Mesenchymal stem cell (in vitro differentiated cells and primary cell): ENCODE results near the gene DENND2C.

Experiments
- DNase-seq: peaks from one replicate; pipeline ENCODE4 v3.0.0-alpha.2; 2013
- H2AFZ ChIP-seq: one replicate; pipeline ENCODE4 v1.6.1; 2013; ENCODE audit warnings: low read depth, mild to moderate bottlenecking, control low read depth, inconsistent platforms, low read length, moderate library complexity
- H2AK5ac ChIP-seq: 2 replicates; pipeline ENCODE4 v1.6.1; 2013; ENCODE audit warnings: low read length, moderate library complexity, mild to moderate bottlenecking, inconsistent platforms; ENCODE audit not compliant: severe bottlenecking
- H2BK120ac ChIP-seq: one replicate; pipeline ENCODE4 v1.6.1; 2013; ENCODE audit warnings: low read depth, mild to moderate bottlenecking, inconsistent platforms, low read length, moderate library complexity
- H2BK12ac ChIP-seq, 2 experiments: one replicate each; pipeline ENCODE4 v1.6.1; 2013; ENCODE audit warnings: inconsistent platforms in 2 of 2, low read length in 2 of 2, mild to moderate bottlenecking in 2 of 2, moderate library complexity in 2 of 2, control low read depth in 1 of 2
- H2BK15ac ChIP-seq: one replicate; pipeline ENCODE4 v1.6.1; 2013; ENCODE audit warnings: mild to moderate bottlenecking, low read depth, inconsistent platforms; ENCODE audit not compliant: poor library complexity, severe bottlenecking
- H2BK5ac ChIP-seq: 2 replicates; pipeline ENCODE4 v1.6.1; 2013; ENCODE audit warnings: low read depth, mild to moderate bottlenecking, low read length, control low read depth, inconsistent platforms; ENCODE audit not compliant: poor library complexity, severe bottlenecking
- H3K14ac ChIP-seq, 2 experiments: one replicate each; pipeline ENCODE4 v1.6.1; 2013; ENCODE audit warnings: inconsistent platforms in 2 of 2, low read length in 2 of 2, control low read depth in 1 of 2, mild to moderate bottlenecking in 1 of 2, moderate library complexity in 1 of 2
- H3K18ac ChIP-seq, 2 experiments: one replicate each; pipeline ENCODE4 v1.6.1; 2013; ENCODE audit warnings: inconsistent platforms in 2 of 2, low read length in 2 of 2, control low read depth in 1 of 2, low read depth in 1 of 2, mild to moderate bottlenecking in 1 of 2
- H3K23ac ChIP-seq, 2 experiments: one replicate each; pipeline ENCODE4 v1.6.1; 2013; ENCODE audit warnings: inconsistent platforms in 2 of 2, low read length in 2 of 2, mild to moderate bottlenecking in 2 of 2, moderate library complexity in 2 of 2, control low read depth in 1 of 2
- H3K27ac ChIP-seq: 2 replicates; pipeline ENCODE4 v1.5.1; 2013; ENCODE audit warnings: mild to moderate bottlenecking, moderate library complexity, low read length, control low read depth, inconsistent platforms; ENCODE audit not compliant: poor library complexity, severe bottlenecking
- H3K27me3 ChIP-seq, 2 experiments: 2 replicates each; pipeline versions ENCODE4 v1.6.1 to v1.7.0; 2013; ENCODE audit warnings: low read length in 2 of 2, mild to moderate bottlenecking in 2 of 2, moderate library complexity in 2 of 2, control low read depth in 1 of 2, inconsistent platforms in 1 of 2; ENCODE audit not compliant: control insufficient read depth in 1 of 2, insufficient read depth in 1 of 2
- H3K36me3 ChIP-seq, 2 experiments: 2 replicates each; pipeline versions ENCODE4 v1.6.1 to v1.7.0; 2013; ENCODE audit warnings: low read length in 2 of 2, control low read depth in 1 of 2, inconsistent platforms in 1 of 2, low read depth in 1 of 2, mild to moderate bottlenecking in 1 of 2; ENCODE audit not compliant: insufficient read depth in 2 of 2, control insufficient read depth in 1 of 2
- H3K4ac ChIP-seq, 2 experiments: one replicate each; pipeline ENCODE4 v1.6.1; 2013; ENCODE audit warnings: inconsistent platforms in 2 of 2, low read length in 2 of 2, mild to moderate bottlenecking in 2 of 2, moderate library complexity in 2 of 2, control low read depth in 1 of 2, low read depth in 1 of 2
- H3K4me1 ChIP-seq: 2 replicates; pipeline ENCODE4 v1.6.1; 2013; ENCODE audit warnings: low read depth, low read length, control low read depth; ENCODE audit not compliant: control insufficient read depth, insufficient read depth
- H3K4me2 ChIP-seq: 2 replicates; pipeline ENCODE4 v1.6.1; 2013; ENCODE audit warnings: low read length, mild to moderate bottlenecking, inconsistent platforms; ENCODE audit not compliant: poor library complexity, severe bottlenecking
- H3K4me3 ChIP-seq, 2 experiments: 2 replicates each; pipeline versions ENCODE4 v1.5.1 to v1.7.0; 2013; ENCODE audit warnings: low read length in 2 of 2, mild to moderate bottlenecking in 2 of 2, control low read depth in 1 of 2, low read depth in 1 of 2; ENCODE audit not compliant: insufficient read depth in 1 of 2
- H3K79me1 ChIP-seq: replicated peaks from 2 replicates; pipeline ENCODE4 v1.6.1; 2013; ENCODE audit warnings: mild to moderate bottlenecking, control low read depth, low read length, inconsistent platforms; ENCODE audit not compliant: poor library complexity, severe bottlenecking
- H3K9ac ChIP-seq: 2 replicates; pipeline ENCODE4 v1.7.0; 2013; ENCODE audit warnings: mild to moderate bottlenecking, low read length, moderate library complexity
- H3K9me3 ChIP-seq: 2 replicates; pipeline ENCODE4 v1.7.0; 2013; ENCODE audit warnings: mild to moderate bottlenecking, low read length; ENCODE audit not compliant: control insufficient read depth
- H4K8ac ChIP-seq: one replicate; pipeline ENCODE4 v1.6.1; 2013; ENCODE audit warnings: inconsistent platforms, mild to moderate bottlenecking, low read length, moderate library complexity
- H4K91ac ChIP-seq: one replicate; pipeline ENCODE4 v1.6.1; 2013; ENCODE audit warnings: mild to moderate bottlenecking, low read length, inconsistent platforms
- WGBS: methylation state at CpG from one replicate; pipeline ENCODE4 v1.1.7; 2013; ENCODE audit warnings: mixed read lengths; 5-methylcytosine and 5-hydroxymethylcytosine counted together

The DENND2C gene

DNA sequence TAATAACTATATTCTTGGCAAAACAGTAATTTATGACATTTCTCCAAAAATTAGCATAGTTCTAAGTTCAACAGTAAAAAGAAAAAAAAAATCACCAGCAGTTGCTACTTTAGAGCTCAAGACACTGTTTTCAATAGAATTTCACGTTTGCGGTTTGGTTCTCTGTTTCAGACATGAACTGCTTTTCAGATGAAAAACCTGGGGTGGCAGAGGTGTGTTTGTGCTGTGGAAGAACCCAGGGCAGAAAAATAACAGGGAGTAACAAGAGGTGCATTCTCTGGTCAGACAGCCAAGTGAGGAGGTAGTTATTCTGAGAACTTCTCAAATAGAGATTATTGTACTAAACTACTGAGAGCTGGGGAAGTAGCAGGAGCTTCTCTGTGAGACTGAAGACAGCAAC lies 37.8 kb upstream of the DENND2C start:
- Histone ChIP-seq H2BK15ac (no peak overlapping the region), H4K8ac (no peak overlapping the region), H2BK12ac (no peak overlapping the region), H4K91ac (no peak overlapping the region), H3K9ac (no peak overlapping the region), H3K9me3 (no peaks in the 10 kb centered on the region), H3K4me1 (no peaks in the 10 kb centered on the region), H3K27ac (no peak overlapping the region), H2BK120ac (no peak overlapping the region), H3K18ac (no peak overlapping the region), H3K23ac (no peak overlapping the region), H3K4ac (no peak overlapping the region), H3K14ac (no peak overlapping the region), H2AK5ac (no peak overlapping the region), H3K79me1 (peaks cover 12% of the 10 kb centered on the region), H3K36me3 (peaks cover 23 to 77% of the 10 kb centered on the region in 2 experiments), H3K27me3 (no peaks in the 10 kb centered on the region), H3K4me2 (no peak overlapping the region), H2AFZ (no peak overlapping the region), H2BK5ac (no peak overlapping the region), H3K4me3 (no peak overlapping the region)
- WGBS = 97% methylated on average over 2 of the region's 2 CpGs
- DNase-seq = no peak

DNA sequence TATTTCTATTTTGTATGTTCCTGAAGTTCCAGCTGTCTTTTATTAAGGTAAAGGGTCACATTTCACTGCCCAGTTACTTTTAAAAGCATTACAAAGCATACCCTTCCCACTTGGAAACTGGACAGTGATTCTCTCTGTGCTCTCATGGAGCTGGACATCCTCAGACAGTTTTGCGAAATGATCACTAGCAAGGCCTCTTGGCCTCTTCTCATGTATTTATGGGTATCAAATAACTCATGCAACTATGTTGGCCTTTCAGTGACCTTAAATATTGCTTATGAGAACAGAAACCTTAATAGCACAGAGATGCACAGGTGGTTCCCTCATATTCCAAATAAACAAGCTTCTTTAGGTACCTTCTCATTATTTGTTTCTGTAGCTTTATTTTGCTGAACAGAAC lies 33.4 kb upstream of the DENND2C start:
- H3K79me1 ChIP-seq = peaks cover 3% of the 10 kb centered on the region
- H4K8ac ChIP-seq = no peak overlapping the region
- WGBS = 92% methylated on average over 1 of the region's 1 CpG
- H3K4me1 ChIP-seq = no peaks in the 10 kb centered on the region
- no peak overlapping the region for H2BK120ac ChIP-seq
- H4K91ac ChIP-seq = no peak overlapping the region
- H2BK12ac ChIP-seq = no peak overlapping the region
- no peak overlapping the region for H3K4me3 ChIP-seq
- H2BK15ac ChIP-seq = no peak overlapping the region
- H2BK5ac ChIP-seq = no peak overlapping the region
- peaks cover 4 to 40% of the 10 kb centered on the region in 2 experiments for H3K36me3 ChIP-seq
- H2AFZ ChIP-seq = no peak overlapping the region
- no peak for DNase-seq
- no peaks in the 10 kb centered on the region for H3K9me3 ChIP-seq
- H3K18ac ChIP-seq = no peak overlapping the region
- H3K4ac ChIP-seq = no peak overlapping the region
- no peak overlapping the region for H3K27ac ChIP-seq
- no peak overlapping the region for H3K4me2 ChIP-seq
- no peak overlapping the region for H3K9ac ChIP-seq
- no peak overlapping the region for H2AK5ac ChIP-seq
- no peak overlapping the region for H3K14ac ChIP-seq
- H3K27me3 ChIP-seq = no peaks in the 10 kb centered on the region
- no peak overlapping the region for H3K23ac ChIP-seq

DNA sequence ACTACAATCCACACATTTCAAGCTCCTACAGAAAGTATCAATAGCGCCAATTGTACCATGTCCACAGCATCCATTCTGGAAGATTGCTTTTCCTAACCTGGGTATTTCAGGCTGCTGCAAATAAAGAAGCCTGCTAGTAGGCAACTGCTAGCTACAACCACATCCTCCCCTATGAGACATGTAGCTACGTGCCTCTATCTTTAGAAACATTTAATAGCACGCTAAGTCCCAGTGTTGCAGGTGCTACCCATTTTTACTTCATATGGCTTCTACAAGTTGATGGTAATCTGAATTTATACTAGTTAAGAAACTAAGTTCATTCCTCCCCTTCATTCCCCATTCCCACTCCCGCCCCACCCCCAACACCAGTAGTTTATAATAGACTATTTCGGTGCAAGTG lies 32.9 kb upstream of the DENND2C start:
- Histone ChIP-seq H3K27ac (no peak overlapping the region), H3K4me3 (no peak overlapping the region), H2BK15ac (no peak overlapping the region)

DNA sequence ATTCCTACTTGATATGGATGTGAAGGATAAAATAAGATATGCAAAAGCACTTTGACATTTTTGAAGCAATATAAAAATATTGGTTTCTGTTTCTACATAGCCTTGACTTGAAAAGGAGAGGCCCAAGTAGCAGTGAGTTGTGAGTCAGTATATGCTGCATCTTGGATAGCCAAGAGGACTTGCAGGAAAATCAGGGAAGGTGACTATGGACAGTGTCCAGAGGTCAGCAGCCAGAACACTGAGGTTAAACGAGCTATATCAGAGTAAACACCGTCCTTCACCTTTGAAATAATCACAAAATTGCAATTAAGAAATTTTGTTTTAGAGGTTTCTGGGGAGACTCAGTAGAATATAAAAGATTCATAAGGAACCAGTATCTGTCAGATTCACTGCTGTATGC lies 32.1 kb upstream of the DENND2C start:
- Histone ChIP-seq H3K27me3 (peaks cover 0 to 5% of the 10 kb centered on the region in 2 experiments), H3K27ac (no peak overlapping the region), H3K14ac (no peak overlapping the region), H2AK5ac (no peak overlapping the region), H2BK12ac (no peak overlapping the region), H3K36me3 (peaks cover 0 to 27% of the 10 kb centered on the region in 2 experiments), H3K4me3 (no peak overlapping the region), H2BK15ac (no peak overlapping the region), H2BK5ac (no peak overlapping the region), H2BK120ac (no peak overlapping the region), H2AFZ (no peak overlapping the region), H3K4ac (no peak overlapping the region), H4K8ac (no peak overlapping the region), H3K79me1 (no peaks in the 10 kb centered on the region), H3K9me3 (no peaks in the 10 kb centered on the region), H3K9ac (no peak overlapping the region), H3K4me2 (no peak overlapping the region), H3K4me1 (no peaks in the 10 kb centered on the region), H3K23ac (no peak overlapping the region), H3K18ac (no peak overlapping the region), H4K91ac (no peak overlapping the region)
- DNase-seq = no peak
- WGBS = no CpG with 5 or more reads among the region's 2 CpGs

More for the DNA sequence above, 32.9 kb upstream of the DENND2C start:
- no peak overlapping the region for H2AFZ ChIP-seq
- H3K4ac ChIP-seq = no peak overlapping the region
- WGBS = over 99% methylated on average over 2 of the region's 5 CpGs
- H2AK5ac ChIP-seq = no peak overlapping the region
- H2BK12ac ChIP-seq = no peak overlapping the region
- no peaks in the 10 kb centered on the region for H3K4me1 ChIP-seq
- no peak overlapping the region for H3K9ac ChIP-seq
- peaks cover 2 to 35% of the 10 kb centered on the region in 2 experiments for H3K36me3 ChIP-seq
- no peaks in the 10 kb centered on the region for H3K27me3 ChIP-seq
- no peak for DNase-seq
- no peak overlapping the region for H2BK5ac ChIP-seq
- no peaks in the 10 kb centered on the region for H3K9me3 ChIP-seq
- no peak overlapping the region for H3K23ac ChIP-seq
- no peak overlapping the region for H4K91ac ChIP-seq
- no peak overlapping the region for H2BK120ac ChIP-seq
- no peak overlapping the region for H3K4me2 ChIP-seq
- H4K8ac ChIP-seq = no peak overlapping the region
- no peak overlapping the region for H3K14ac ChIP-seq
- H3K79me1 ChIP-seq = peaks cover 2% of the 10 kb centered on the region
- H3K18ac ChIP-seq = no peak overlapping the region
